GM23338 (cell line): ENCODE data around the gene OR12D3. TPM values are rescaled to one million over a fixed set of nuclear protein-coding genes. Genes with fewer than 3 reads are reported as not detected.
A peak's percentile ranks its signal among the peaks of the same experiment; 100 is the strongest.

Source experiments
- ATAC-seq: fragments of 200-7000 bp; cut with Tn5 transposase; 3 replicates; pipeline ENCODE4 v1.9.1; 2020
- DNase-seq: peaks from one replicate; pipeline ENCODE4 v3.0.0-alpha.2; 2015; ENCODE audit warnings: low spot score
- H2AFZ ChIP-seq: fragments of 200-600 bp; sonication (generic); 2 replicates; pipeline ENCODE4 v1.8.0; 2016; ENCODE audit warnings: antibody characterized with exemption, mild to moderate bottlenecking, moderate library complexity
- H3F3A ChIP-seq: fragments of 200-600 bp; sonication (generic); replicated peaks from 2 replicates; pipeline ENCODE4 v1.8.0; 2017; ENCODE audit warnings: antibody characterized with exemption, mixed run types, low read depth
- H3K27ac ChIP-seq: fragments of 200-600 bp; sonication (generic); 2 replicates; pipeline ENCODE4 v1.6.1; 2016; ENCODE audit warnings: low read depth
- H3K27me3 ChIP-seq: fragments of 200-600 bp; sonication (generic); 2 replicates; pipeline ENCODE4 v1.8.0; 2016; ENCODE audit warnings: mild to moderate bottlenecking, mixed run types, moderate library complexity; ENCODE audit not compliant: insufficient read depth
- H3K36me3 ChIP-seq: fragments of 200-600 bp; sonication (generic); 2 replicates; pipeline ENCODE4 v1.8.0; 2016; ENCODE audit warnings: mild to moderate bottlenecking; ENCODE audit not compliant: insufficient read depth
- H3K4me1 ChIP-seq: fragments of 200-600 bp; sonication (generic); 2 replicates; pipeline ENCODE4 v1.8.0; 2016; ENCODE audit warnings: mild to moderate bottlenecking, moderate library complexity; ENCODE audit not compliant: insufficient read depth
- H3K4me2 ChIP-seq: fragments of 200-600 bp; sonication (generic); 2 replicates; pipeline ENCODE4 v1.7.1; 2017; ENCODE audit warnings: mixed run types
- H3K4me3 ChIP-seq: fragments of 200-600 bp; sonication (generic); 2 replicates; pipeline ENCODE4 v1.6.1; 2016; ENCODE audit warnings: mixed run types
- H3K79me2 ChIP-seq: fragments of 200-600 bp; sonication (generic); replicated peaks from 2 replicates; pipeline ENCODE4 v1.8.0; 2017; ENCODE audit warnings: mild to moderate bottlenecking; ENCODE audit not compliant: insufficient read depth
- H3K9me2 ChIP-seq: fragments of 200-600 bp; sonication (generic); 2 replicates; pipeline ENCODE4 v1.8.0; 2017; ENCODE audit not compliant: insufficient read depth
- H4K20me1 ChIP-seq: fragments of 200-600 bp; sonication (generic); replicated peaks from 2 replicates; pipeline ENCODE4 v1.8.0; 2017; ENCODE audit warnings: mild to moderate bottlenecking; ENCODE audit not compliant: insufficient read depth
- H3K27ac Mint-ChIP-seq: 2 replicates; pipeline ENCODE4 v1.8.0; 2020; ENCODE audit warnings: inconsistent platforms, mild to moderate bottlenecking, moderate library complexity, mixed read lengths
- H3K27me3 Mint-ChIP-seq: 3 replicates; pipeline ENCODE4 v1.8.0; 2022; ENCODE audit warnings: low read depth, mild to moderate bottlenecking, moderate library complexity, mixed read lengths, inconsistent platforms; ENCODE audit not compliant: insufficient read depth, poor library complexity
- H3K36me3 Mint-ChIP-seq: 3 replicates; pipeline ENCODE4 v1.8.0; 2021; ENCODE audit warnings: low read depth, mild to moderate bottlenecking, inconsistent platforms, moderate library complexity, mixed read lengths
- H3K4me1 Mint-ChIP-seq: 3 replicates; pipeline ENCODE4 v1.8.0; 2020; ENCODE audit warnings: mild to moderate bottlenecking, inconsistent platforms, mixed read lengths
- H3K4me3 Mint-ChIP-seq: 3 replicates; pipeline ENCODE4 v1.8.0; 2021; ENCODE audit warnings: moderate library complexity, mild to moderate bottlenecking, inconsistent platforms, mixed read lengths
- H3K9me3 Mint-ChIP-seq: 3 replicates; pipeline ENCODE4 v1.8.0; 2020; ENCODE audit warnings: moderate library complexity, mild to moderate bottlenecking, inconsistent platforms, mixed read lengths
- CREB1 ChIP-seq: fragments of 250-450 bp; sonication (Bioruptor Pico); IDR thresholded peaks from 2 replicates; pipeline ENCODE4 v1.5.0; 2020; ENCODE audit warnings: low read depth, mild to moderate bottlenecking, moderate library complexity
- CTCF ChIP-seq, 2 experiments: fragments of 200-600 bp in 1 of 2; sonication (generic) in 1 of 2; conservative IDR thresholded peaks; 2 replicates each; pipeline versions ENCODE4 v1.5.1 to v1.6.1; 2016 to 2017; ENCODE audit warnings: antibody characterized with exemption in 2 of 2, low read depth in 2 of 2, mild to moderate bottlenecking in 2 of 2, moderate library complexity in 1 of 2
- ETS1 ChIP-seq: IDR thresholded peaks from 2 replicates; pipeline ENCODE4 v1.6.1; 2016; ENCODE audit warnings: antibody characterized with exemption
- EZH2 ChIP-seq: fragments of 200-600 bp; sonication (generic); IDR thresholded peaks from one replicate; pipeline ENCODE4 v1.8.0; 2017; ENCODE audit warnings: antibody characterized with exemption, mild to moderate bottlenecking, low read depth; ENCODE audit not compliant: unreplicated experiment
- REST ChIP-seq: IDR thresholded peaks from one replicate; pipeline ENCODE4 v1.6.1; 2018; ENCODE audit warnings: antibody characterized with exemption; ENCODE audit not compliant: unreplicated experiment
- ZNF331 ChIP-seq: fragments of 250-450 bp; sonication (Bioruptor Pico); IDR thresholded peaks from 2 replicates; pipeline ENCODE4 v1.5.0; 2020; ENCODE audit warnings: low read depth, mild to moderate bottlenecking, moderate library complexity
- ZNF462 ChIP-seq: fragments of 250-450 bp; sonication (Bioruptor Pico); IDR thresholded peaks from 2 replicates; pipeline ENCODE4 v1.5.0; 2020; ENCODE audit warnings: mild to moderate bottlenecking, moderate library complexity
- polyA plus RNA-seq: library from polyadenylated mRNA; unstranded; fragments of >200 nt; fragmentation: Nextera tagmentation; extraction: Ambion mirVana; gene quantifications from 2 replicates; pipeline ENCODE4 v1.2.1, GENCODE V29; 2016
- total RNA-seq: library from RNA; depleted of rRNA; stranded (reverse); fragments of >200 nt; shearing (Covaris generic); gene quantifications from 2 replicates; pipeline ENCODE4 v1.2.3, GENCODE V29; 2014

Gene OR12D3
- total and polyA plus RNA-seq, 2 experiments from 2014 or later: not detected

- no peak for TF ChIP-seq REST
- no peak for TF ChIP-seq ETS1
Observed at GRCh38 chr6:29368765-29369164, 6.3 kb downstream of the OR12D3 start, which contains the start of gene OR5V1 (continued).

GRCh38 chr6:29355603-29356002, 19.5 kb downstream of the OR12D3 start:
- Histone ChIP-seq H4K20me1 (no peaks in the 10 kb centered on the region), H2AFZ (no peak overlapping the region), H3K9me2 (no peaks in the 10 kb centered on the region), H3K27ac (no peak overlapping the region), H3K79me2 (no peaks in the 10 kb centered on the region), H3K4me2 (no peak overlapping the region), H3K36me3 (no peaks in the 10 kb centered on the region), H3K4me3 (no peak overlapping the region), H3K4me1 (no peaks in the 10 kb centered on the region), H3K27me3 (no peaks in the 10 kb centered on the region), H3F3A (no peaks in the 10 kb centered on the region)
- DNase-seq (peak; percentile 40), ATAC-seq (peak; percentile 50; the same call in 2 of the 3 replicates)
- peaks cover 2% of the 10 kb centered on the region for H3K27me3 Mint-ChIP-seq
- H3K4me3 Mint-ChIP-seq: no peak overlapping the region
- H3K36me3 Mint-ChIP-seq: no peaks in the 10 kb centered on the region
- no peaks in the 10 kb centered on the region for H3K9me3 Mint-ChIP-seq
- H3K4me1 Mint-ChIP-seq: peaks cover 8% of the 10 kb centered on the region
- TF ChIP-seq ZNF331 (CRISPR knock-in tag): no peak
- no peak for TF ChIP-seq ZNF462 (CRISPR knock-in tag)
- no peak for TF ChIP-seq EZH2
- no peak for TF ChIP-seq CREB1 (CRISPR knock-in tag)
- peak; percentile 43 to 55 for TF ChIP-seq CTCF (conservative IDR thresholded peaks at IDR 0.05; ENCODE audit: low read depth in 2 of 2)
- no peak overlapping the region for H3K27ac Mint-ChIP-seq
